NCI-H1930 (cell line): Measurements from ENCODE around the gene ST3GAL3.

Source experiments
- DNase-seq, 2 experiments: peaks; one replicate each; lab custom pipeline; 2025; lab: John Stamatoyannopoulos, UW

Gene ST3GAL3

DNA sequence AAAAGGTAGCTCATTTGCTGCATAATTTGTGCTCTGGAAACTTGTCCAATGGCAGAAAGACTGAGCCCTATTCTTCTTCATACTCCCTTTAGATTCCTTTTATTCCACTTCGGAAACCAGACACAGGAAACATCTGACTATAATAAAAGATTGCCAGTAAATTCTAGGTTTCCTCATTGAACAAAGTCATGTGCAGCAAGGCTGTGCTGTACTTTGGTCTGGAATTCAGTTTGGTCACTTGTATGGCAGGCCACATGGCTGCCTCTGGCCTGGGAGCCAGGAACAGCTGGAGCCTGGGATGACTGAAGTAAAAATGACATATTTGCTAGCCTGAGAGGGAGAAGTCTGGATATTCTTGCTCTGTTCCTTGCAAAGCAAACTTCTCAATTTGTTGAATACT, 79.6 kb downstream of the ST3GAL3 start:
- DNase-seq: no peak

DNA sequence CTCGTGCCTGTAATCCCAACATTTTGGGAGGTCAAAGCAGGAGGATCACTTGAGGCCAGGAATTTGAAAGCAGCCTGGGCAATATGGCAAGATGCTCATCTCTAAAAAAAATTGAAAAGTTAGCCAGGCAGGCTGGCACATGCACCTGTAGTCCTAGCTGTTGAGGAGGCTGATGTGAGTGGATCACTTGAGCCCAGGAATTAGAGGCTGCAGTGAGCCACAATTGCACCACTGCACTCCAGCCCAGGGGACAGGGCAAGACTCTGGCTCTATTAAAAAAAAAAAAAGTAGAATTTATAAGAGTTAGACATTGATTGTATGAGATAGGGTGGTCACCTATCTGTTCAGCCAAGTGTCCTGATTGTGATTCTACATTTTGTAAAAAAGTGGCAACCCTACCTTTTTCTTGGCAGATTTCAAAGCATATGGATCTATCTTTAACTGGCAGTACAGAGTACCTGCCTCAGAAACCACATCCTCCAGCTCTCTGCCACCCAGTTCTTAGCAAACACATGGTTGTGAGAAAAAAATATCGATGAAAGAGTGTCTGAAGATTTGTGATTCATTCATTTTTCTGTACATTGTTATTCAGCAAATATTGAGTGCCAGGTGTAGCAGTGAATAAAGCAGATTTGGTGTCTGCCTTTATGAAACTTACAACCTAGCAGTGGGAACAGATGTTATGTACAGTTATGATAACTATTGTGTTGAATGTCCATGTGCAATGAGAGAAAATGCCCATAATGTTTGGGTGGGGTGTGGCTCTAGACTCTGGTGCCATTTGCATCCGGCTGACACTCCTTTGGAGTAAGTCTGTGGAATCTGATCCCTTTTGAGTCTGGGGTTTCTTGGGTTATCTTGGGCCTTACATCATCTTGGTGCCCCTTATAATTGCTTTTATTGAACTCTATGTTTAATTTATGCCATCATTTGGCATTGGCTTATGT, 82.5 kb downstream of the ST3GAL3 start:
- DNase-seq: no peak

DNA sequence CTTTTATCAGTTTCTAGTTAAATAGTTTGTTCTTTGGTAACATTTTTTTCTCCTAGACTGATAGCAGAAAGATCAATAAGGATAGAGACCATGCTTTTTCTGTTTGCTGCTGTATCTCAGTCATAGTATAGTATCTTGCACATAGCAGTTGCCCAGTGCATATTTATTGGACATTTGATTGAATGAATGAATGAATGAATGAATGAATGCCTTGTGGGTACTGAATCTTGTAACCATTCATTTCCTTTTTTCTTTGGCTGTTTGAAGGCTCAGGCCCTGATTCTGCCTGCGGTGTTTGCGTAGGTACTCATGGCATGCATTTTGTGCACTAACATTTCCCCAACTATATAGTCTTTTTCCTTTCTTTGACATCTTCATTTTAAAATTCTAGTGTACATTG, 83.9 kb downstream of the ST3GAL3 start:
- DNase-seq: no peak

DNA sequence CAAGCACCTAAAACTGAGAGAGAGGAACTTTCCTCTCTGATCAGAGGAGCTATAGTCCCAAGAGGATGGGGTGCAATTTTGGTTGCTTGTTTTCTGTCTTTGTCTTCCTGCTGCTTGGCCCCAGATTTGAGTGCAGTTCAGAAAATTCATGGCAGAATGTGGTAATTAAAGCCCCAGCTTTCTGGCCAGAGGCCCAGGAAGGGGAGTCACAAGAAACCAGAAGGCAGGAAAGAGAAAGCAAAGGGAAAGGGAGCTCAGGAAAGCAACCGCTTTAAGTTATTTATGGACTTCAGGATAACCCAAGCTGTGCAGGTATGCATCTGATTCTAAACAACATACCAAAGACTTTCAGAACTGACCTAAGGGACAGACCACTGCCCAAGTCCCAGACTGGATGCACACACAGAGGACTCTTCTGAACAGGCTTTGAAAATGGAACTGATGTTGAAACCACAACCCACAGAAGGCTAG, 88.8 kb downstream of the ST3GAL3 start:
- DNase-seq: no peak

DNA sequence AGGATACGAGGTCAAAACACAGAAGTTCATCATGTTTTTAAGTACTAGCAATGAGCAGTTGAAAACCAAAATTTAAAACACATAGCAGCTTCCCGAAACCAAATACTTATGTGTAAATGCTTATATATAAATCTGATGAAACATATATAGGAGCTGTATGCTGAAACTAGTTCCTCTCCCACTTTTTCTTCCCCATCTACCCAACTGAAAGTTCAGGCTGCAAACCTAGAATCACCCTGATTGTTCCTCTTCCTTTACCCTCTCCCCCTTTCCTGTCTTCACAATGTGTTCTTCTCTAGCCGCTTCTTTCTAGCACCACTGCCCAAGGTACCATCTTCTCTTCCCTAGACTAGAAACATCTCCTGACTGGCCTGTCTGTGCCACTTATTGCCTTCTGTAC, 90.6 kb downstream of the ST3GAL3 start:
- no peak for DNase-seq

DNA sequence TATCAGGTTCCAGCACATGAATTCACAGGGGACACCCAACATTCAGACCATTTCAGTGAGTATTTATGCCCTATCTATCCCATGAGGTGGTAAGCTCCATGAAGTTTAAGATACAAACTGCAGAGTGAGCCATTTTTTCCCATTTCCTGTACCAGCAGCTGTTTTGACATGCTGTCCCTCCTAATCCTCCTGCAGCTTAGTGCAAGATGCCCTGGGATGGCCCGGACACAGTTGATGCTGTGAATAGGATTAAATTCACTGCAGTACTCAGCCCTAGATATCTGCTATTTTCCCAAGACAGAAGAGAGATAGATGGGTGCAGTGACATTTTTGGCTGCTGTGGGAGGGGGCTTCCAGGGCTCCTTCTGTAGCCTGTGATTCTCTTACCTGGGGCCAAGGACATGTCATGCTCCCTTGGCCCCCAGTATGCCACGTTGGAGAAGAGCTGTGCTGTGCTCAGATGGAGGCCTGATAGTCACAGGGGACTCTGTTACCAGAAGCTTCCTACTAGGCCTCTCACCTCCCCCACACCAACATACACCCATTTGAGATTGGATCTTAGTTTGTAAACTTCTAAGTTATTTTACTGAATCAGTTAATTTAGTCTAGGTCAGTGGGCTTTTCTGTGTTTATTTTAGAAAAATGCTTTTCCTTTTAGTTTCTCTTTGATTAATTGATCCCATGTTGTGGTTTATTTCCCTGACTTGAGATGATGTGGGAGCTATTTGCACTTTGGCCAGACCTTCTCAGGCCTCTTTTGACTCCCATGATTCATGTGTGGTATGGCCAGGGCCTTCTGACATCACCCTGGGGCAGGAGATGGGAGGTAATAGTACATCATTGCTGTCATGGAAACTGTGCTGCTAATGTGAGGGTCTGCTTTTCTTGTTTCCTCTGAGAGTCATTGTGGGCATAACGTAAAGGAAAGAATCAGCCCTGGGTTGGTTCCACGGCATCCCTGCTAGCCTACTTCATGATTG, 92.6 kb downstream of the ST3GAL3 start:
- DNase-seq: no peak

DNA sequence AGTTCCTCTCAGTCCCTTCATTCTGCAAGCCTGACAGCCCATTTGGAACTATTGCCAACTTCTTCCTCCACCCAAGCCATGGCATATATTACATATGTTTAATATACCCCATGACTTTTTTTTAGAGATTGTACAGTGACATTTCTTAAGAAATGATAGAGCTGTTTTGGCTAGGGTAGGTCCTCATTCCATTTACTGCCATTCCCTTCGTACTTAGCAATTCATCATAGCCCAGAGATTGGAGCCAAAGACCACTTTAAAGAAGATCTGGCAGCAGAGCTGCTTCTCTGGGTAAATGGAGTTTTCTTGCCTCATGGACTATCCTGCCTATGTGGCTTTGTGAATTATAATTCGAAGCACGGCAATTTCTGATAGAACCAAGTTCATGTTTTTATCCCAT, 93.4 kb downstream of the ST3GAL3 start:
- DNase-seq: no peak

DNA sequence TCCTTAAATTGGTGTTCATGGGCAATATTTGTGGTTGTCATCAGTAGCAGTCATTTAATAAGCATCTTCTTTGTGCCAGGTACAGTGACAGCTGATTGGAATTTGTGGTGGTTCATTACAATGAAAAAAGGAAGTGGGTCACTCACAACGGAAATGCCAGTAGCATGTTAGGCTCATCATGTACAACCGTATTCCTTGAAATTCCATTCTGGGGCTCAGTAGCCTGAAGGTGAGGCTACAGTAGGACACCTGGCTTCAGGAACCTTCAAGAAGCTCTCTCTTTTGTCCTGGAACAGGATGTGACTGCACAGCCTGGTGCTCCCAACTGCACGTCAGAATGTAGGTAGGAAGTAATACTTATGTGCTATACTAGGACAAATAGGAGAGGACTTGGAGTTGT, 93.9 kb downstream of the ST3GAL3 start:
- DNase-seq: no peak

DNA sequence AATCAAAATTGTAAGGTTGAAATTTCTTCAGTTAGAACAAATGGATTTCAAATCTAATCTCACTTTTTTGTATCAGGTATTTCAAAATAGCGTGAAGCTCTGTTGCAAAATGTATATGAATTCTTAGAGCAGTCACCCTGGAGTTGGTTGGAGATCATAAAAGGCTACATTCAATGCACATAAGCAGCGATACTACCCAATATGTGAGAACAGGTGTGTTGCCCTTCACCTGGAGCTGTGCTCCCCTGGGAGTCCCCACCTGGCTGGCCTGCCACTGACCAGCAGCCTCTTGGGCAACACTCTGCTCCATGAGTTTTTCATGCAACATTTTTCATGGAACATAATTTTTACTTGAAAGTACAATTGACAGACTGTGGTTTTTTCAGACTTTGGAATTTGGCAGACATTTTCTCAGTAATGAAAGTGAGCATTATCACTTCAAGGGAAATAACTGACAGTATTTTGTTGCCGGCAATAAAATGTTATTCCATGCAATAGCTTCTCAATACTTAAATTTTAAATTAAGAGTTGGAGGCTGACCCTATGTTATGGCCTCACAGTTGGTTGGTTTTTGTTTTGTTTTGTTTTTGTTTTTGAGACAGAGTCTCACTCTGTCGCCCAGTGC, 95.1 kb downstream of the ST3GAL3 start:
- no peak for DNase-seq

DNA sequence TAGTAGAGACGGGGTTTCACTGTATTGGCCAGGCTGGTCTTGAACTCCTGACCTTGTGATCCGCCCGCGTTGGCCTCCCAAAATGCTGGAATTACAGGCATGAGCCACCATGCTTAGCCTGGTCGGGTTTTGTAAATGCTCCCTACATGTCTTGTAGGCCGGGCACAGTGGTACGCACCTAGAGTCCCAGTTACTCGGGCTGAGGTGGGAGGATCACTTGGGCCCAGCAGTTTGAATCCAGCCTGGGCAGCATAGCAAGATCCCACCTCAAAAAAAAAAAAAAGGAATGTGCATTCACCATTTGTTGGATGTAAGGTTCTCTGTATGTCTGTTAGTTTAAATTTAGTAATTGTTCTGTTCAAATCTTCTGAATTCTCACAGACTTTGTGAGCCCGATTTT, 95.8 kb downstream of the ST3GAL3 start:
- DNase-seq: no peak

DNA sequence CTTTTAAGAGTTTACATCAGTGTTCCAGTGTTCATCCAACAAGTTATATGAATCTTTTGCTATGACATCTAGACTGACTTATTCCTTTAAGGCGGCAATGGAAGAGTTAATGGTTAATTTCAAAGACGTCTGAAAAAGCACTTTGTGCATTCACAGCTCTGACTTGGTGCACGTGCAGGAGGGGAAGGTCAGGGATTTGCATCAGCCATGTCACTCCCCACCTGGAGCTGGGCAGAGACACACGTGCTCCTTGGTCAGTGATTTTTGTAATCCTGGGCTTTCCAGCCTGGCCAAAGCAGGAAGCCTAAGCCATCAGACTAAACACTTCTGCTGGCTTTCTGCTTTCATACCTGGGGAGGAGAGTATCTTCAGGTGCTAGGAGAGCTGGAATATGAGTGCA, 96.3 kb downstream of the ST3GAL3 start:
- DNase-seq: no peak

DNA sequence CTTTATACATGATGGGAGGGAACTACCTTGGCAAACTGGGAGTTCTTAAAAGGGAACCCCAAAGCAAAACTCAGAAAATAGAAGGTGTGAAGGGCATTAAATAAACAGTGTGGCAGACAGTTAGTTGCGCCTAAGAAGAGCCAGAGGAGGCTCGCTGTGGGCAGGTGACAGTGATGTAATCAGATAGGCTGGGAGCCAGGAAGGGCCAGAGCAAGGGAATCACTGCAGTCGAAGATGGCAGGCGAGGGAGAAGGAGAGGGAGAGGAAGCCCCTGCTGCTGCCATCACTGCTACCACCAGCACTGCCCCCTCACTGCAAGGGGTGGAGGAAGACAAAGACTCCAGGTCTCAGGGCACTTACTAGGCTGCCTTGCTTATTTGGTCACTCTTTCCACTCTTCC, 97.2 kb downstream of the ST3GAL3 start:
- no peak for DNase-seq

DNA sequence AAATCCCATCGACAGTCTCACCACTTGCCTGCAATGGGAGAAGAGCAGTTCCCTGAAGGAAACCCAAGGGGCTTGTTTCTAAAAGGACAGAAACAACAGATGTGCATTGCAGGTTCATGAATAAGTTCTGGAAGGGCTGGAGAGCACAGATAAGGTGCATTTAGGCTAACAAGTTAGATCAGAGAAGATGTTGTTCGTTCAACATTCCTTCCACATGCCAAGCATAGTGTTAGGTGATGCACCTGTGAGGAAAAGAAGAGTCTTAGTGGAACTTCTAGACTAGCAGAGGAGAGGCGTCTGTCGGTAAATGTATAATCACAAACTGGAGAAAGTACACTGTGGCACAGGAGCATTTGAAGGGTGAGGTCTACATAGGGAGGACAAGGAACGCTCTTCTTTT, 98.0 kb downstream of the ST3GAL3 start:
- no peak for DNase-seq

DNA sequence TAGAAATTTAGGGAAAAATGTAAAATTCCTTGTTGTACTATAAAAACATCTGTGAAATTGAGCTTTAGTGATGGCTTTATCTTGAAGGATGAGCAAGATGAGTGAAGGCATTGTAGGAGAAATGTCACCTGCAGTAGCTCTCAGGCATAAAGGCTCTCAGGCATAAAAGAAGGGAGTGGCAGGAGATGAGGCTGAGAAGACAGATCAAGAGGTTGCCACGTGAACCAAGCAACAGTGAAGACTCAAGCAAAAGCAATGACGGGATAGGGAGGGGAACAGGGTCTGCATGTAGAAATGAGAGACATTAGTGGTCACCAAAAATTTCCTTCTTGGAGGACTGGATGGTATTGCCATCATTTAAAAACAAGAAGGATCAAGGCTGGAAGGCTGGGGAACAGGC, 98.8 kb downstream of the ST3GAL3 start:
- DNase-seq: no peak

DNA sequence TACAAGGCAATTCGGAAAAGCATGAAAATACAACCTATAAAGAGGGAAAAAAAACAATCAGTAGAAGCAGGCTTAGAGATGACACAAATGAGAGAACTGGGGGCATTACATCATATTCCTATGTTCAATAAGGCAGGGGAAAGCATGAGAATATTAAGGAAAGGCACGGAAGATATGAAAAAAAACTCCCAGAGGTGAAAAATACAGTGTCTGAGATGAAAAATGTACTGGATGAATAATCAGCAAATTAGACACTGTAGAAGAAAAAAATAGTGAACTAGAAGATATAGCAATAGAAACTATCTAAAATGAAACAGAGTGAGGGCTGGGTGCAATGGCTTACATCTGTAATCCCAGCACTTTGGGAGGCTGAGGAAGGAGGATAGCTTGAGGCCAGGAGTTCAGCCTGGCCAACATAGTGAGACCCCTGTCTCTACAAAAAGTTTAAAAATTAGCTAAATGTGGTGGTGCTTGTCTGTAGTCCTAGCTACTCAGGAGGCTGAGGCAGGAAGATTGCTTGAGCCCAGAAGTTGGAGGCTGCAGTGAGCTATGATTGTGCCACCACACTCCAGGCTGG, 101.8 kb downstream of the ST3GAL3 start:
- DNase-seq: no peak

DNA sequence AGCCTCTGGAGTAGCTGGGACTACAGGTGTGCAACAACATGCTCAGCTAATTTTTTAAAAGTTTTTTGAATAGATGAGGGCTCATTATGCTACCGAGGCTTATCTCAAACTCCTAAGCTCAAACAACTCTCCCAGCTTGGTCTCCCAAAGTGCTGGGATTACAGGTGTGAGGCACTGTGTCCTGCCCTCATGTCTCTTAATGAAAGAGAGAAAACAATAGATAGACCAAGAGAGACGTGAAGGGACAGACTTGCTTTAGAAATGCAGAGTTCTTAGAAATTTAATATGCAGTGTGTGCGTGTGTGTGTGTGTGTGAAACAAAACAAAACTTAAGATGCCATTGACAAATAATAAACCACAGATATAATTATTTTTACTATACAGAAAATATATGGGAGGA, 105.2 kb downstream of the ST3GAL3 start:
- DNase-seq: no peak

DNA sequence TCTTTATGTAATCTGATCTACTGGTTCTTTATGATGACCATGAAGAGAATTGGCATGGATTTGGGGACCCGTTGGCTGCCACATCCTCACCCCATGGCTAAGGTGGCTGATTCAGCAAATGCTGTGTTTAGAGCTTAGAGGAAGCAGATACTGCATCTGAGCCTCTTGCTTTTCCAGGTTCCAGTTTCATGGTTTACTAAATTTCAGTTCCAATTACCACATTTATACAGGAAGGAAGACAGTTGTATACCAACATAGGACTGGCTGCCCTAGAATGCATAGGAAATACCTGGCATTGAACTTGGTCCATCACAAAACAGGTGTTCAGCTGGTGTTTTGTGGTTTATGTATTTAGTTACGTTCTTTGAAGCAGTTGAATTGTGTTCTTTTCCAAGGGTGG, 107.1 kb downstream of the ST3GAL3 start:
- no peak for DNase-seq

DNA sequence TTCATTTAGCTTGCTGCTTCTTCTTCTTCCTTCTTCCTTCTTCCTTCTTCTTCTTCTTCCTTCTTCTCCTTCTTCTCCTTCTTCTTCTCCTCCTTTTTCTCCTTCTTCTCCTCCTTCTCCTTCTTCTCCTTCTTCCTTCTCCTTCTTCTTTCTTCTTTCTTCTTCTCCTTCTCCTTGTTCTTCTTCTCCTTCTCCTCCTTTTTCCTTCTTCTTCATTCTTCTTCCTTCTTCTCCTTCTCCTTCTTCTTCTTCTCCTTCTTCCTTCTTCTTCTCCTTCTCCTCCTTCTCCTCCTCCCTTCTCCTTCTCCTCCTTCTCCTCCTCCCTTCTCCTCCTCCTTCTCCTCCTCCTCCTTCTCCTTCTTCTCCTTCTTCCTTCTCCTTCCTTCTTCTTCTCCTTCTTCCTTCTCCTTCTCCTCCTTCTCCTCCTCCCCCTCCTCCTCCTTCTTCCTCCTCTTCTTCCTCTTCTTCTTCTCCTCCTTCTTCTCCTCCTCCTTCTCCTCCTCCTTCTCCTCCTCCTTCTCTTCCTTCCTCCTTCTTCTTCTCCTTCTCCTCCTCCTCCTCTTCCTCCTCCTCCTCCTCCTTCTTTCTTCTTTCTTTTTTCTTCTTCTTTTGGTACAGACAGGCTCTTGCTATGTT, 110.1 kb downstream of the ST3GAL3 start:
- DNase-seq: no peak

DNA sequence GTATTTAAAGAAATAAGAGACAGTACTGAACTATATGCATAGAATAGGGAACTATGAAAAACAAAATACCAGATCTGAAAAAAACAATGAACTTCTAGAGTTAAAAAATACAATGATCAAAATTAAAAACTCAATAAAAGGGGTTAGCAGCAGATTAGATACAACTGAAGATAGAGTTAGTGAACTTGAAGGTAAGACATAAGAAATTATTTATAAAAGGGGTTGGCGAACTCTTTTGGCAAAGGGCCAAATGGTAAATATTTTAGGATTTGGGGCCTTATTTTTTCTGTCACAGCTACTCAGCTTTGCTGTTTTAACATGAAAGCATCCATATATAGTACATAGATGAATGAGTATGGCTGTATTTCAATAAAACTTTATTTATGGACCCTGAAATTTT, 111.4 kb downstream of the ST3GAL3 start:
- no peak for DNase-seq

DNA sequence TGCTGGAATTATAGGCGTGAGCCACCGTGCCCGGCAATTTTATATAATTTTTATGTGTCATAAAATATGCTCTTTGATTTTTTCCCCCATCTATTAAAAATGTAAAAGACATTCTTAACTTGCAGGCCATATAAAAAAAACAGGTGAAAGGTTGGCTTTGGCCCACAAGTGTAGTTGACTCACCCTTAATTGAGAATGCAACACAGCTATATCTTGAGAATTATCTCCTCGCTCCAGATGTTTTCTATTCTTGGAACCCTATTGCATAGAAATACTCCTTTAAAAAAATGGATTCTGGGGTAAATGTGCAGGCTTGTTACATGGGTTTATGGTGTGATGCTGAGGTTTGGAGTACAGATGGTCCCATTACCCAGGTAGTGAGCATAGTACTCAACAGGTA, 112.0 kb downstream of the ST3GAL3 start:
- no peak for DNase-seq

DNA sequence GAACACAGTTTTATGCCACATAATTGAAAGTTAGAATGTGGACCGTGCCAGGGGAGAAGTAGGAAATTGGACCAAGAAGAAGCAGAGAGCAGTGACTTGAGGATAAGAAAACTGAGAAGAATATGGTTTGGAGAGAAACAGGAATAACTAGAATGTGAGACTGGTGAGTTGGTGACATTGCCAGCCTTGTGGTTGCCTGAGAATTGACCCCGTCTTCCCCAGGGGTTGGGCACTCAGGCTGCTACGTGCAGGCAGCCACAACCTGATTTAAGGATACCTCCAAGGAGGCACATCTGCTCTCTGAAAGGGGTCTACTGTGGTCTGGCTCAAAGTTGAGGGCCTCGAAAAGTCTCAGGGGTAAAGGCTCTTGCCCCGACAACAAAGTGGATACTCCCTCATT, 114.1 kb downstream of the ST3GAL3 start:
- no peak for DNase-seq
